ENCODE measurements around the gene FAM131A. TPM values are rescaled to one million over a fixed set of nuclear protein-coding genes. Genes with fewer than 3 reads are reported as not detected.

The FAM131A gene
- polyA plus RNA-seq, 3 donors from 2014 or later, result 2.4 to 3.0 (median 2.8) TPM

DNA sequence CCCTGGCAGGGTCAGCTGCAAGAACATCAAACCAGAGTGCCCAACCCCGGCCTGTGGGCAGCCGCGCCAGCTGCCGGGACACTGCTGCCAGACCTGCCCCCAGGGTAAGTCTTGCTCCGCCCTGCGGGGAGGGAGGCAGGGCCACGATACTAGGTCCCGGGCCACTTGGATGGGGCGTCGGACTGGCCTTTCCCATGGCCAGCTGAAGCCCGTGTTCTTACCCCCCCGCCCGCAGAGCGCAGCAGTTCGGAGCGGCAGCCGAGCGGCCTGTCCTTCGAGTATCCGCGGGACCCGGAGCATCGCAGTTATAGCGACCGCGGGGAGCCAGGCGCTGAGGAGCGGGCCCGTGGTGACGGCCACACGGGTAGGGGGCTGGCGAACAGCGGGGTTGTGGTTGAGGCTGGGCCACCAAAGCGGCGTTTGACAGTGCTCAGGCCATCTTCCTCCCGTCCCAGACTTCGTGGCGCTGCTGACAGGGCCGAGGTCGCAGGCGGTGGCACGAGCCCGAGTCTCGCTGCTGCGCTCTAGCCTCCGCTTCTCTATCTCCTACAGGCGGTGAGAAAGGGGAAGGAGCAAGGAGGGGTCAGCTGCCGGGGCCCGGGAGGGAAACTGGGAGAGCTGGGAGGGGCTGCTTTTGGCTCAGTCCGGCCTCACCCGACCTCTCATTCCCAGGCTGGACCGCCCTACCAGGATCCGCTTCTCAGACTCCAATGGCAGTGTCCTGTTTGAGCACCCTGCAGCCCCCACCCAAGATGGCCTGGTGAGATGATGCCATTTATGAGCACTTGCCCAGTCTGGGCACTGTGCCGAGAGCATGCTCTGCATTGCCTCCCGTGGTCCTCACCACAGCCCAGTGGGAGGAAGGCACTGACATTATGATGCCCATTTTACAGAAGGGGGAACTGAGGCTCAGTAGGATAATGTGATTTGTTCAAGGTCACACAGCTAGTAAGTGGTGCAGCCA, 44.1 kb downstream of the FAM131A start:
- Mint-ChIP-seq H3K4me1 (peaks cover 5 to 6% of the 10 kb centered on the region in 2 donors), H3K36me3 (no peaks in the 10 kb centered on the region), H3K27me3 (ENCODE audit: low read depth in 3 of 3) (peaks cover 3 to 26% (median 23%) of the 10 kb centered on the region in 3 donors), H3K9me3 (no peaks in the 10 kb centered on the region), H3K27ac (no peak overlapping the region), H3K4me3 (peak overlapping the region; percentile 21 to 78 (median 74))
- no peak for DNase-seq

DNA sequence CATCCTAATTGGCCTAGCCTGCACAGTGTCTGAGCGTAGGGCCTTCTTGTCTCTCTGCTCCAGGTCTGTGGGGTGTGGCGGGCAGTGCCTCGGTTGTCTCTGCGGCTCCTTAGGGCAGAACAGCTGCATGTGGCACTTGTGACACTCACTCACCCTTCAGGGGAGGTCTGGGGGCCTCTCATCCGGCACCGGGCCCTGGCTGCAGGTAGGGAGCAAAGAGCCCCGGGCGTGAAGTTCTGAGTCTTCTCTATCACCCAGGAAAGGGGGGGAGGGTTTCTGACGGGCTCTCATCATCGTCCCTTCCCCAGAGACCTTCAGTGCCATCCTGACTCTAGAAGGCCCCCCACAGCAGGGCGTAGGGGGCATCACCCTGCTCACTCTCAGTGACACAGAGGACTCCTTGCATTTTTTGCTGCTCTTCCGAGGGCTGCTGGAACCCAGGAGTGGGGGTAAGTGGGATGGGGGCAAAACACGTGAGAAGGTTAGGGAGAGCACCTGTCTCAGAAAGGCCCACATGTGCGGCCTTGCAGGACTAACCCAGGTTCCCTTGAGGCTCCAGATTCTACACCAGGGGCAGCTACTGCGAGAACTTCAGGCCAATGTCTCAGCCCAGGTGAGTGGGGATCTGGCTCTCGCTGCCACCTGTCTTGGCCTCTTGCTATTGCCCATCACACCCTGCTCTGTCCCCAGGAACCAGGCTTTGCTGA, 45.1 kb downstream of the FAM131A start:
- DNase-seq, result no peak
- H3K36me3 Mint-ChIP-seq, result no peaks in the 10 kb centered on the region
- H3K9me3 Mint-ChIP-seq, result no peaks in the 10 kb centered on the region
- peaks cover 2 to 23% (median 22%) of the 10 kb centered on the region in 3 donors for H3K27me3 Mint-ChIP-seq (ENCODE audit: low read depth in 3 of 3)
- no peak overlapping the region for H3K27ac Mint-ChIP-seq
- no peak overlapping the region for H3K4me3 Mint-ChIP-seq
- H3K4me1 Mint-ChIP-seq, result peaks cover 5 to 6% of the 10 kb centered on the region in 2 donors

DNA sequence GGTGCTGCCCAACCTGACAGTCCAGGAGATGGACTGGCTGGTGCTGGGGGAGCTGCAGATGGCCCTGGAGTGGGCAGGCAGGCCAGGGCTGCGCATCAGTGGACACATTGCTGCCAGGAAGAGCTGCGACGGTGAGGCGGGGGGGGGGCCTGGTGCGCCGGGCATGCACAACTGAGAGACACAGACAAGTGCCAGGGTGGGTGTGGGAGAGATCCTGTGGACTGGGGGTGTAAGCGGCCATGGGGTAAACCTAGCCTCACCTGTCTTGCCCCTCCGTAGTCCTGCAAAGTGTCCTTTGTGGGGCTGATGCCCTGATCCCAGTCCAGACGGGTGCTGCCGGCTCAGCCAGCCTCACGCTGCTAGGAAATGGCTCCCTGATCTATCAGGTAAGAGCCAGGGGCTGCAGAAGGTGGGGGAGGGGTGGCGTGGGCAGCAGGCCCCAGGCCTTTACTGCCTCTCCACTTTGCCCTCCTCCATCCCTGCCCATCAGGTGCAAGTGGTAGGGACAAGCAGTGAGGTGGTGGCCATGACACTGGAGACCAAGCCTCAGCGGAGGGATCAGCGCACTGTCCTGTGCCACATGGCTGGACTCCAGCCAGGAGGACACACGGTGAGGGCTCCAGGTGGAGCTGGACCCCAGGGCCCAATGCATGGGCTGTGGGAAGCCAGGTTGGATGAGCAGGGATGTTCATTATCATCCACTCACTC, 45.8 kb downstream of the FAM131A start:
- Mint-ChIP-seq H3K4me1 (peaks cover 5 to 6% of the 10 kb centered on the region in 2 donors), H3K27me3 (ENCODE audit: low read depth in 3 of 3) (peaks cover 2 to 22% (median 17%) of the 10 kb centered on the region in 3 donors), H3K36me3 (no peaks in the 10 kb centered on the region), H3K27ac (no peak overlapping the region), H3K9me3 (no peaks in the 10 kb centered on the region), H3K4me3 (no peak overlapping the region)
- no peak for DNase-seq

DNA sequence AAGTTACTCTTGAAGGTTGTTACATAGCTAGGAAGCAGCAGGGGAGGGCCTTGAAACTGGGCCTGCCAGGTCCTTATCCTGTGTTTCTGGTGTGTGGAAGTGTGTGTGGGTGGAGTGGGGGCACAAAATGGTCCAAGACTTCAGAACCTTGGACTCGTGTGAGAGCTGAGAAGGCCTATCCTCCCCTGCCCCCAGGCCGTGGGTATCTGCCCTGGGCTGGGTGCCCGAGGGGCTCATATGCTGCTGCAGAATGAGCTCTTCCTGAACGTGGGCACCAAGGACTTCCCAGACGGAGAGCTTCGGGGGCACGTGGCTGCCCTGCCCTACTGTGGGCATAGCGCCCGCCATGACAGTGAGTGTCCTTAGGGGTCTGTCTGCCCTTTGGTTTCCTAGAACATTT, 46.9 kb downstream of the FAM131A start:
- Mint-ChIP-seq H3K4me3 (no peak overlapping the region), H3K36me3 (no peaks in the 10 kb centered on the region)

DNA sequence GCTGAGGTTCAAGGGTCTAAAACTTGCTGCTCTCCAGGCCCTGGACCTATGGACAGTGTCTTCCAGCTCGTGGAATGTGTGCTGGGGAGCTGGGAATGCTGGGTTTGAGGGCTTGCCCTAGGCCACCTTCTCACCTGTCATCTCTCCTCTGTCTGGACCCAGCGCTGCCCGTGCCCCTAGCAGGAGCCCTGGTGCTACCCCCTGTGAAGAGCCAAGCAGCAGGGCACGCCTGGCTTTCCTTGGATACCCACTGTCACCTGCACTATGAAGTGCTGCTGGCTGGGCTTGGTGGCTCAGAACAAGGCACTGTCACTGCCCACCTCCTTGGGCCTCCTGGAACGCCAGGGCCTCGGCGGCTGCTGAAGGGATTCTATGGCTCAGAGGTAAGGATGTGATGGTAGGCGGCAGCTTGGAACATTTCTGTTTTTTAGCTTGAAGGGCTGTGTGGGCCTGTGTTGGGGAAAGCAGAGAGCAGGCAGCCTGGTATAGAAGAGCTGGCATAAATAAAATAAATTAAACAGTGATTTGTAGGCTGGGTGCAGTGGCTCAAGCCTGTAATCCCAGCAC, 47.5 kb downstream of the FAM131A start:
- no peaks in the 10 kb centered on the region for H3K9me3 Mint-ChIP-seq
- no peaks in the 10 kb centered on the region for H3K36me3 Mint-ChIP-seq
- H3K4me1 Mint-ChIP-seq, result peaks cover 5 to 6% of the 10 kb centered on the region in 2 donors
- DNase-seq, result no peak
- H3K27ac Mint-ChIP-seq, result no peak overlapping the region
- H3K4me3 Mint-ChIP-seq, result no peak overlapping the region
- H3K27me3 Mint-ChIP-seq (ENCODE audit: low read depth in 3 of 3), result peaks cover 3 to 17% (median 13%) of the 10 kb centered on the region in 3 donors

More for the DNA sequence above, 46.9 kb downstream of the FAM131A start:
- no peak for DNase-seq
- H3K27ac Mint-ChIP-seq, result no peak overlapping the region
- peaks cover 5 to 6% of the 10 kb centered on the region in 2 donors for H3K4me1 Mint-ChIP-seq
- H3K27me3 Mint-ChIP-seq (ENCODE audit: low read depth in 3 of 3), result peaks cover 3 to 17% (median 13%) of the 10 kb centered on the region in 3 donors
- no peaks in the 10 kb centered on the region for H3K9me3 Mint-ChIP-seq

DNA sequence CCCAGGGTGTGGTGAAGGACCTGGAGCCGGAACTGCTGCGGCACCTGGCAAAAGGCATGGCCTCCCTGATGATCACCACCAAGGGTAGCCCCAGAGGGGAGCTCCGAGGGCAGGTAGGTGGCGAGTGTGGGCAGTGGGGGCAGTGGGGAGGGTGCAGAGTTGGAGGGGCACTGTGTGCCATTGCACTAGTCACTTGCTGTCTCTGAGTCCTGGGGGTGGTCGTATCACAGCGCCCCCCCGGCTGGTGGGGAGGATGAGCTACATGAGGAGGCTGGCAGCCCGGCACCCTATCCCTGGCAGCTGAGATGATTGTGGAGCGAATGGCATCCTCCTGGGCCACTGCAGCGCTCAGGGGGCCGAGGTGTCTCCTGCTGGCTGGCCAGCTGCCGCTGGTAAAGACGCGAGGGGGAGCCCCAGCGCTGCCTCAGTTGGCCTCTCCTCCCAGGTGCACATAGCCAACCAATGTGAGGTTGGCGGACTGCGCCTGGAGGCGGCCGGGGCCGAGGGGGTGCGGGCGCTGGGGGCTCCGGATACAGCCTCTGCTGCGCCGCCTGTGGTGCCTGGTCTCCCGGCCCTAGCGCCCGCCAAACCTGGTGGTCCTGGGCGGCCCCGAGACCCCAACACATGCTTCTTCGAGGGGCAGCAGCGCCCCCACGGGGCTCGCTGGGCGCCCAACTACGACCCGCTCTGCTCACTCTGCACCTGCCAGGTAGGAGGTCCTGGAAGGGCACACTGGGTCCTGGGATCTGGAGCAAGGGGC, 48.8 kb downstream of the FAM131A start:
- no peak overlapping the region for H3K27ac Mint-ChIP-seq
- no peak overlapping the region for H3K4me3 Mint-ChIP-seq
- peaks cover 0 to 2% of the 10 kb centered on the region in 2 donors for H3K4me1 Mint-ChIP-seq
- H3K36me3 Mint-ChIP-seq, result no peaks in the 10 kb centered on the region
- H3K9me3 Mint-ChIP-seq, result no peaks in the 10 kb centered on the region
- H3K27me3 Mint-ChIP-seq (ENCODE audit: low read depth in 3 of 3), result peaks cover 3 to 12% (median 11%) of the 10 kb centered on the region in 3 donors
- no peak for DNase-seq

DNA sequence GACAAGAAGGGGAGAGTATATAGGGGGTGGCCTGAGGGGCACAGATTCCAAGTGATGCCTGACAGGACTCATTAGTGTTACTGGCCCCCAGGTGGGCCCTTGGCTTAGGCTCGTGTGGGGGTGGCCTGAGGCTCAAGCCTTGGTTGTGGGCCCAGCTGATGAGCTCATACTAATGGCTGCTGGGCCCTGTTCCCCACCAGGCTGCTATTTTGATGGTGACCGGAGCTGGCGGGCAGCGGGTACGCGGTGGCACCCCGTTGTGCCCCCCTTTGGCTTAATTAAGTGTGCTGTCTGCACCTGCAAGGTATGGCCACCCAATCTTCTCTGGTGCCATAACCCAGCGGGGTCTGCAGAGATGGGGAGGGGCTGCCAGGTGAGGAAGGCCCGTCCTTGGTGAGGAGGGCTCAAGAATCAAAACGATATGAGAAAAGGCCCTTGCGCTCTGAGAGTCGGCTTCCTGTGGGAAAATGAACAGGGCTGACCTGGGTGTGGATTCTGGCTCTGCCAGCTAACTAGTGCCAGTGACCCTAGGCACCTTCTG, 49.8 kb downstream of the FAM131A start:
- Mint-ChIP-seq H3K9me3 (no peaks in the 10 kb centered on the region), H3K4me3 (no peak overlapping the region), H3K36me3 (no peaks in the 10 kb centered on the region), H3K27ac (no peak overlapping the region), H3K27me3 (ENCODE audit: low read depth in 3 of 3) (peaks cover 3 to 7% (median 5%) of the 10 kb centered on the region in 3 donors), H3K4me1 (no peaks in the 10 kb centered on the region)
- DNase-seq, result no peak

DNA sequence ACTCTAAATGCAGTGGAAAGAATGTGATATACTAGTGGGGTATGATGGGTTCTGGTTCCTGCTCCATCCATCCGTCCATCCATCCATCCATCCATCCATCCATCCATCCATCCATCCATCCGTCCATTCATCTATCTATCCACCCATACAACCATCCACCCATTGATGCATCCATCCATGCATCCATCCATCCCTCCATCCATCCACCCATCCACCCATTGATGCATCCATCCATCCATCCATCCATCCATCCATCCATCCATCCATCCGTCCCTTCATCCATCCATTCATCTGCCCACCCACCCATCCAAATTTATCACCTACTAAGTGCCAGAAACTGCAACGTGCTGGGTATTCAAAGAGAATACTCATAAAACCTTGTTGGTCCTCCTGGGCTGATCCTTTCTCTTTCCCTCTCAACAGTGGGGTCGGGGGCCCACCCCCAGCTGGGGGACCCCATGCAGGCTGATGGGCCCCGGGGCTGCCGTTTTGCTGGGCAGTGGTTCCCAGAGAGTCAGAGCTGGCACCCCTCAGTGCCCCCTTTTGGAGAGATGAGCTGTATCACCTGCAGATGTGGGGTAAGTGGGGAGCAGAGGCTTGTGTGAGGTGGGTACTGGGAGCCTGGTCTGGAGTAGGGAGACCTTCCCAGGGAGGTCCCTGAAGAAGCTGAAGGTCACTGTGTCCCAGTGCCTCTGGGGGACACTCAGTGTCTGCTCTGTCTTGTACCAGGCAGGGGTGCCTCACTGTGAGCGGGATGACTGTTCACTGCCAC, 51.0 kb downstream of the FAM131A start:
- Mint-ChIP-seq H3K27me3 (ENCODE audit: low read depth in 3 of 3) (peaks cover 1 to 5% (median 4%) of the 10 kb centered on the region in 3 donors), H3K4me1 (no peaks in the 10 kb centered on the region), H3K9me3 (no peaks in the 10 kb centered on the region), H3K27ac (no peak overlapping the region), H3K4me3 (no peak overlapping the region), H3K36me3 (no peaks in the 10 kb centered on the region)
- no peak for DNase-seq

DNA sequence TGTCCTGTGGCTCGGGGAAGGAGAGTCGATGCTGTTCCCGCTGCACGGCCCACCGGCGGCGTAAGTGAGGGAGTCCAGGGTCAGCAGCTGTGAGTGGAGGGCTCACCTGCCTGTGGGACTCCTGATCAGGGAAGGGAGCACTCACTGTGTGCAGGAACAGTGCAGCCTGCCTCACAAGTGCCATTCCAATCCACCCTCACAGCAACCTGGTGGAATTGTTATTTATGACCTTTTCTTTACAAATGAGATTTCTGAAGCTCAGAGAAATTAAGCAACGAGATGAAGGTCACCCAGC, 51.5 kb downstream of the FAM131A start:
- DNase-seq, result no peak
- Mint-ChIP-seq H3K36me3 (no peaks in the 10 kb centered on the region), H3K27me3 (ENCODE audit: low read depth in 3 of 3) (peaks cover 1 to 5% (median 5%) of the 10 kb centered on the region in 3 donors), H3K4me3 (no peak overlapping the region), H3K9me3 (no peaks in the 10 kb centered on the region), H3K4me1 (no peaks in the 10 kb centered on the region), H3K27ac (no peak overlapping the region)

DNA sequence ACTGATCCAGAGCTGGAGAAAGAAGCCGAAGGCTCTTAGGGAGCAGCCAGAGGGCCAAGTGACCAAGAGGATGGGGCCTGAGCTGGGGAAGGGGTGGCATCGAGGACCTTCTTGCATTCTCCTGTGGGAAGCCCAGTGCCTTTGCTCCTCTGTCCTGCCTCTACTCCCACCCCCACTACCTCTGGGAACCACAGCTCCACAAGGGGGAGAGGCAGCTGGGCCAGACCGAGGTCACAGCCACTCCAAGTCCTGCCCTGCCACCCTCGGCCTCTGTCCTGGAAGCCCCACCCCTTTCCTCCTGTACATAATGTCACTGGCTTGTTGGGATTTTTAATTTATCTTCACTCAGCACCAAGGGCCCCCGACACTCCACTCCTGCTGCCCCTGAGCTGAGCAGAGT, 52.0 kb downstream of the FAM131A start:
- Mint-ChIP-seq H3K9me3 (no peaks in the 10 kb centered on the region), H3K36me3 (no peaks in the 10 kb centered on the region), H3K4me3 (no peak overlapping the region), H3K27ac (no peak overlapping the region), H3K27me3 (ENCODE audit: low read depth in 3 of 3) (peaks cover 1 to 5% (median 3%) of the 10 kb centered on the region in 3 donors), H3K4me1 (no peaks in the 10 kb centered on the region)
- DNase-seq, result no peak

DNA sequence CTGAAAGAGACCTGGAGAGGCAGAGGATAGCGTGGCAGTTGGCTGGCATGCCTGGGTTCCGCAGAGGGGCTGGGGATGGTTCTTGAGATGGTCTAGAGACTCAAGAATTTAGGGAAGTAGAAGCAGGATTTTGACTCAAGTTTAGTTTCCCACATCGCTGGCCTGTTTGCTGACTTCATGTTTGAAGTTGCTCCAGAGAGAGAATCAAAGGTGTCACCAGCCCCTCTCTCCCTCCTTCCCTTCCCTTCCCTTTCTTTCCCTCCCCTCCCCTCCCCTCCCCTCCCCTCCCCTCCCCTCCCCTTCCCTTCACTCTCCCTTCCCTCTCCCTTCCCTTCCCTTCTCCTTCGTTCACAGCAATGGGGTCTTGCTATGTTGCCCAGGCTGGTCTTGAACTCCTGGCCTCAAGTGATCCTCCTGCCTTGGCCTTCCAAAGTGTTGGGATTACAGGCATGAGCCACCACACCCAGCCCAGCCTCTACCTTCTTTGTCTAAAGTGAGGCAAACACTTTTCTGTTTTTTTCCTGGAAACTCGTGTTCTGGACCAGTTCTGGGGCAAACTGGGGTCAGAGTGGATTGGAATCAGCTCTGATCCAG, 52.6 kb downstream of the FAM131A start:
- Mint-ChIP-seq H3K27me3 (ENCODE audit: low read depth in 3 of 3) (peaks cover 1 to 5% (median 4%) of the 10 kb centered on the region in 3 donors), H3K4me1 (no peaks in the 10 kb centered on the region), H3K36me3 (no peaks in the 10 kb centered on the region)

DNA sequence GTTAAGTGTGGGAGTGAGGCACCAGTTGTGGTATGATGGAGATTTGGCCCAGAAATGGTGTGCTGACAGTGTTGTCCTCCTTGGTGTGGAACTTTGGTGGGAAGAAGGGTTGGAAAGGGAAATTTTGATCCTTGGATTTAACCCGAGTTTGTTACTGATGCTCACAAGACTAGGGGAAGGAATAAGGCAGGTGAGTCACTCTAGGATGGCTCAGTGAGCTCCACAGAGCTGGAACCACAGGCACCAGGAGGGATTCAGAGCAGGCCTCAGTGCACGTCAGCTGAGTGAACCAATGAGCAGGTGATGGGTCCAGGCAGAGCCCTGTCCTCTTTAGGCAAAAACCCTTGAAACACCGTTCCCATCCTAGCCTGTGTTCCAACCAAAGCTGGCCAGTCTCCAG, 53.9 kb downstream of the FAM131A start:
- peaks cover 1 to 5% (median 4%) of the 10 kb centered on the region in 3 donors for H3K27me3 Mint-ChIP-seq (ENCODE audit: low read depth in 3 of 3)
- no peaks in the 10 kb centered on the region for H3K36me3 Mint-ChIP-seq
- H3K9me3 Mint-ChIP-seq, result no peaks in the 10 kb centered on the region
- no peak for DNase-seq
- H3K4me1 Mint-ChIP-seq, result no peaks in the 10 kb centered on the region
- H3K4me3 Mint-ChIP-seq, result no peak overlapping the region
- H3K27ac Mint-ChIP-seq, result no peak overlapping the region

More for the DNA sequence above, 52.6 kb downstream of the FAM131A start:
- no peaks in the 10 kb centered on the region for H3K9me3 Mint-ChIP-seq
- DNase-seq, result no peak
- H3K27ac Mint-ChIP-seq, result no peak overlapping the region
- no peak overlapping the region for H3K4me3 Mint-ChIP-seq

Data from immature natural killer cell (primary cell).